Kidney epithelial cell (primary cell): ENCODE measurements around the gene LGR6. TPM values are rescaled to one million over a fixed set of nuclear protein-coding genes. Genes with fewer than 3 reads are reported as not detected.
A peak's percentile ranks its signal among the peaks of the same experiment; 100 is the strongest.

ENCODE experiments used
- DNase-seq: peaks from one replicate; pipeline ENCODE4 v3.0.0-alpha.2; 2010; ENCODE audit warnings: low read depth
- H3K27me3 ChIP-seq: 2 replicates; pipeline ENCODE4 v1.6.0; 2011; ENCODE audit warnings: low read length; ENCODE audit not compliant: control insufficient read depth, insufficient read depth
- H3K36me3 ChIP-seq: 2 replicates; pipeline ENCODE4 v1.5.1; 2011; ENCODE audit warnings: low read length; ENCODE audit not compliant: control insufficient read depth, insufficient read depth
- H3K4me3 ChIP-seq: 2 replicates; pipeline ENCODE4 v1.5.1; 2011; ENCODE audit warnings: low read depth, mild to moderate bottlenecking, control low read depth, low read length
- total RNA-seq: library from RNA; depleted of rRNA; stranded (reverse); fragments of >200 nt; gene quantifications from 2 replicates; pipeline ENCODE4 v1.2.3, GENCODE V29; 2015
- TF ChIP-seq, protein P1 (sequence below): IDR thresholded peaks from 2 replicates; pipeline ENCODE4 v1.5.1; 2011; ENCODE audit warnings: mild to moderate bottlenecking, moderate library complexity, low read length, control low read depth, inconsistent platforms; ENCODE audit not compliant: insufficient read depth, poor library complexity, severe bottlenecking

Gene LGR6
- total RNA-seq, 1 donor from 2014 or later: 0.08 TPM

GRCh38 chr1:202156590-202156989 lies 37.0 kb upstream of the LGR6 start:
- TF ChIP-seq, protein P1, sequence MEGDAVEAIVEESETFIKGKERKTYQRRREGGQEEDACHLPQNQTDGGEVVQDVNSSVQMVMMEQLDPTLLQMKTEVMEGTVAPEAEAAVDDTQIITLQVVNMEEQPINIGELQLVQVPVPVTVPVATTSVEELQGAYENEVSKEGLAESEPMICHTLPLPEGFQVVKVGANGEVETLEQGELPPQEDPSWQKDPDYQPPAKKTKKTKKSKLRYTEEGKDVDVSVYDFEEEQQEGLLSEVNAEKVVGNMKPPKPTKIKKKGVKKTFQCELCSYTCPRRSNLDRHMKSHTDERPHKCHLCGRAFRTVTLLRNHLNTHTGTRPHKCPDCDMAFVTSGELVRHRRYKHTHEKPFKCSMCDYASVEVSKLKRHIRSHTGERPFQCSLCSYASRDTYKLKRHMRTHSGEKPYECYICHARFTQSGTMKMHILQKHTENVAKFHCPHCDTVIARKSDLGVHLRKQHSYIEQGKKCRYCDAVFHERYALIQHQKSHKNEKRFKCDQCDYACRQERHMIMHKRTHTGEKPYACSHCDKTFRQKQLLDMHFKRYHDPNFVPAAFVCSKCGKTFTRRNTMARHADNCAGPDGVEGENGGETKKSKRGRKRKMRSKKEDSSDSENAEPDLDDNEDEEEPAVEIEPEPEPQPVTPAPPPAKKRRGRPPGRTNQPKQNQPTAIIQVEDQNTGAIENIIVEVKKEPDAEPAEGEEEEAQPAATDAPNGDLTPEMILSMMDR: no peak
- DNase-seq: no peak
- Histone ChIP-seq H3K36me3 (no peaks in the 10 kb centered on the region), H3K27me3 (no peaks in the 10 kb centered on the region), H3K4me3 (no peak overlapping the region)

DNA sequence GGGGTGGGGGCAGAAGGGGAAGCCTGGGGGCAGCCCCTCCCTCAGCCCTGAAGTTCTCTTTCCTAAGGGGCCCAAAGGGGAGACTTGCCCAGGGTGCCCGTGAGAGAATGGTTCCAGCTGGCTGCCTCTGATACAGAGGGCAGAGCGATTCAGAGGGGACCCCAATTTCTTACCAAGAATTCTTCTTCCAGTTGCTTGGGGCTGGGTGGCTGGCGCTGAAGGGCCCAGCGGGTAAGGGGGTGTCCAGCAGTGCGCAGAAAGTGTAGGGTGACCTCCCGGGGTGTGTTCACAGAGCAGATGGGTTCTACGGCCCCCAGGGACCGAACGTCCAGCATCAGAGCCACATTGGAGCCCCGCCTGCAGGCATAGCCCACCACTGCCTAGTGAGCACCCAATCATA lies 35.7 kb upstream of the LGR6 start:
- H3K4me3 ChIP-seq: no peak overlapping the region
- no peaks in the 10 kb centered on the region for H3K27me3 ChIP-seq
- no peak for DNase-seq
- TF ChIP-seq, protein P1: no peak
- no peaks in the 10 kb centered on the region for H3K36me3 ChIP-seq

GRCh38 chr1:202158810-202159533 lies 34.6 kb upstream of the LGR6 start:
- H3K36me3 ChIP-seq: no peaks in the 10 kb centered on the region
- TF ChIP-seq, protein P1: no peak
- H3K27me3 ChIP-seq: no peaks in the 10 kb centered on the region
- DNase-seq: no peak
- H3K4me3 ChIP-seq: no peak overlapping the region

- H3K27me3 ChIP-seq: no peaks in the 10 kb centered on the region
- no peak for DNase-seq
- TF ChIP-seq, protein P1: no peak
- H3K4me3 ChIP-seq: no peak overlapping the region
- no peaks in the 10 kb centered on the region for H3K36me3 ChIP-seq
Measured at GRCh38 chr1:202159534-202160371, 33.8 kb upstream of the LGR6 start.

DNA sequence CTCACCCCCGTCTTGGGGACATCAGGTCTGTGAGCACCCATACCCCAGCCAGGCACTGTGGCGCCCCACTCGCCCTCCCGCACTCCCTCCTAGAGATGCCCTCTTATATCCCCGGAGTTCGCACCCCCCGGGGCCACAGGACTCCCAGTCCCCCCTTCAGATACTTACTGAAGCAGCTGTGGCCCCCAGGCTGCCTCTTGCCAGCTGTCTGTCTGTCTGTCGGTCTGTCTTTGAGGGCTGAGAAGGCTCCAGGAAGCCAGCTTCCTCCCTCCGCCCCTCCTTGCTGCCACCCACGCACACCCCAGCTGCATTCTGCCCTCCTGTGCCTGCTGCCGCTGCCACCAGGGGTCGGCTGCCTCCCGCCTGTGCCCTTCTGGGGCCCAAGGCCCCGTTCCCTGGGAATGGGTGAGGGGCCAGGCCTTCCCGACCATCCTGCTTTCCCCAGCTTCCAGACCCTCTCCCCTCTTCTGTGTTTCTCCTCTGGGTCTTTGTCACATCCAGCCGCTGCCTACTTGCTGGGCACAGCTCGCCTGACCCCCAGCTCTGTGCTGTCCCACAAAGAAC lies 33.1 kb upstream of the LGR6 start, which contains the start of gene PTPN7:
Gene PTPN7, minus strand, starts transcription at position 226 of the 564 bp plus-strand sequence. CDS start 1,200 bp downstream, outside the sequence.
- no peak for DNase-seq
- no peaks in the 10 kb centered on the region for H3K36me3 ChIP-seq
- H3K27me3 ChIP-seq: no peaks in the 10 kb centered on the region
- H3K4me3 ChIP-seq: no peak within 1 kb of the TSS
- TF ChIP-seq, protein P1: peak; percentile 39
